HL-60 (cell line): ENCODE results near the gene RGSL1.

Source experiments
- POLR2AphosphoS5 ChIP-seq: IDR thresholded peaks from 2 replicates; pipeline ENCODE4 v1.6.1; 2012; ENCODE audit warnings: low read depth
- TF ChIP-seq, protein P1 (sequence below): IDR thresholded peaks from one replicate; pipeline ENCODE4 v1.5.1; 2011; ENCODE audit warnings: low read length, control low read depth, inconsistent platforms; ENCODE audit not compliant: insufficient read depth
- TF ChIP-seq, protein P2 (sequence below): IDR thresholded peaks from 2 replicates; pipeline ENCODE4 v1.6.1; 2012; ENCODE audit warnings: low read depth; ENCODE audit not compliant: insufficient replicate concordance

DNA sequence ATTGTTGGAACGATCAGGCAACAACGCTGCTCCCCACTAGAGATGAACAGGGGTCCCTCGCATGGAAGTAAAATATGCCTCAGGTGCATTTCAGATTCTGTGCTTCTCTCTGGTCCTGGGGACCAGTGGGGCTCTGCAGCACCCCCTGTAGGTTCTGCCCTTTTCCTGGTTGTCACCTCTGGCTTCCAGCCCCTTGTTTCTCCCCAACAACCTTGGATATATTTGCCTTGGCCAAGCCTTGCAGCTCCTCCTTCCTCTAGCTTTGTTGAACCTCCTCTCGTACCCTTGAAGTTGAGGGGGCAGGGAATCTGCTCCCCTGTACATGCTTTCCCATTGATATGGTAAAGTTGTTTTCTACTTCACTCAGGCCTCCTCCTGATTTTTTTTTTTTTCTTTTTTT is 5.4 kb upstream of the RGSL1 start:
- TF ChIP-seq, protein P1, sequence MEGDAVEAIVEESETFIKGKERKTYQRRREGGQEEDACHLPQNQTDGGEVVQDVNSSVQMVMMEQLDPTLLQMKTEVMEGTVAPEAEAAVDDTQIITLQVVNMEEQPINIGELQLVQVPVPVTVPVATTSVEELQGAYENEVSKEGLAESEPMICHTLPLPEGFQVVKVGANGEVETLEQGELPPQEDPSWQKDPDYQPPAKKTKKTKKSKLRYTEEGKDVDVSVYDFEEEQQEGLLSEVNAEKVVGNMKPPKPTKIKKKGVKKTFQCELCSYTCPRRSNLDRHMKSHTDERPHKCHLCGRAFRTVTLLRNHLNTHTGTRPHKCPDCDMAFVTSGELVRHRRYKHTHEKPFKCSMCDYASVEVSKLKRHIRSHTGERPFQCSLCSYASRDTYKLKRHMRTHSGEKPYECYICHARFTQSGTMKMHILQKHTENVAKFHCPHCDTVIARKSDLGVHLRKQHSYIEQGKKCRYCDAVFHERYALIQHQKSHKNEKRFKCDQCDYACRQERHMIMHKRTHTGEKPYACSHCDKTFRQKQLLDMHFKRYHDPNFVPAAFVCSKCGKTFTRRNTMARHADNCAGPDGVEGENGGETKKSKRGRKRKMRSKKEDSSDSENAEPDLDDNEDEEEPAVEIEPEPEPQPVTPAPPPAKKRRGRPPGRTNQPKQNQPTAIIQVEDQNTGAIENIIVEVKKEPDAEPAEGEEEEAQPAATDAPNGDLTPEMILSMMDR, result no peak
- no peak for TF ChIP-seq POLR2AphosphoS5
- TF ChIP-seq, protein P2, sequence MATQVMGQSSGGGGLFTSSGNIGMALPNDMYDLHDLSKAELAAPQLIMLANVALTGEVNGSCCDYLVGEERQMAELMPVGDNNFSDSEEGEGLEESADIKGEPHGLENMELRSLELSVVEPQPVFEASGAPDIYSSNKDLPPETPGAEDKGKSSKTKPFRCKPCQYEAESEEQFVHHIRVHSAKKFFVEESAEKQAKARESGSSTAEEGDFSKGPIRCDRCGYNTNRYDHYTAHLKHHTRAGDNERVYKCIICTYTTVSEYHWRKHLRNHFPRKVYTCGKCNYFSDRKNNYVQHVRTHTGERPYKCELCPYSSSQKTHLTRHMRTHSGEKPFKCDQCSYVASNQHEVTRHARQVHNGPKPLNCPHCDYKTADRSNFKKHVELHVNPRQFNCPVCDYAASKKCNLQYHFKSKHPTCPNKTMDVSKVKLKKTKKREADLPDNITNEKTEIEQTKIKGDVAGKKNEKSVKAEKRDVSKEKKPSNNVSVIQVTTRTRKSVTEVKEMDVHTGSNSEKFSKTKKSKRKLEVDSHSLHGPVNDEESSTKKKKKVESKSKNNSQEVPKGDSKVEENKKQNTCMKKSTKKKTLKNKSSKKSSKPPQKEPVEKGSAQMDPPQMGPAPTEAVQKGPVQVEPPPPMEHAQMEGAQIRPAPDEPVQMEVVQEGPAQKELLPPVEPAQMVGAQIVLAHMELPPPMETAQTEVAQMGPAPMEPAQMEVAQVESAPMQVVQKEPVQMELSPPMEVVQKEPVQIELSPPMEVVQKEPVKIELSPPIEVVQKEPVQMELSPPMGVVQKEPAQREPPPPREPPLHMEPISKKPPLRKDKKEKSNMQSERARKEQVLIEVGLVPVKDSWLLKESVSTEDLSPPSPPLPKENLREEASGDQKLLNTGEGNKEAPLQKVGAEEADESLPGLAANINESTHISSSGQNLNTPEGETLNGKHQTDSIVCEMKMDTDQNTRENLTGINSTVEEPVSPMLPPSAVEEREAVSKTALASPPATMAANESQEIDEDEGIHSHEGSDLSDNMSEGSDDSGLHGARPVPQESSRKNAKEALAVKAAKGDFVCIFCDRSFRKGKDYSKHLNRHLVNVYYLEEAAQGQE, result no peak
